ENCODE data around the gene SLC49A3.
A peak's percentile ranks its signal among the peaks of the same experiment; 100 is the strongest.
"Not testable (repeated sequence)": the region's sequence is repeated elsewhere in the genome, so short reads cannot be mapped to it uniquely, and the experiment has no call there.

Gene SLC49A3

DNA sequence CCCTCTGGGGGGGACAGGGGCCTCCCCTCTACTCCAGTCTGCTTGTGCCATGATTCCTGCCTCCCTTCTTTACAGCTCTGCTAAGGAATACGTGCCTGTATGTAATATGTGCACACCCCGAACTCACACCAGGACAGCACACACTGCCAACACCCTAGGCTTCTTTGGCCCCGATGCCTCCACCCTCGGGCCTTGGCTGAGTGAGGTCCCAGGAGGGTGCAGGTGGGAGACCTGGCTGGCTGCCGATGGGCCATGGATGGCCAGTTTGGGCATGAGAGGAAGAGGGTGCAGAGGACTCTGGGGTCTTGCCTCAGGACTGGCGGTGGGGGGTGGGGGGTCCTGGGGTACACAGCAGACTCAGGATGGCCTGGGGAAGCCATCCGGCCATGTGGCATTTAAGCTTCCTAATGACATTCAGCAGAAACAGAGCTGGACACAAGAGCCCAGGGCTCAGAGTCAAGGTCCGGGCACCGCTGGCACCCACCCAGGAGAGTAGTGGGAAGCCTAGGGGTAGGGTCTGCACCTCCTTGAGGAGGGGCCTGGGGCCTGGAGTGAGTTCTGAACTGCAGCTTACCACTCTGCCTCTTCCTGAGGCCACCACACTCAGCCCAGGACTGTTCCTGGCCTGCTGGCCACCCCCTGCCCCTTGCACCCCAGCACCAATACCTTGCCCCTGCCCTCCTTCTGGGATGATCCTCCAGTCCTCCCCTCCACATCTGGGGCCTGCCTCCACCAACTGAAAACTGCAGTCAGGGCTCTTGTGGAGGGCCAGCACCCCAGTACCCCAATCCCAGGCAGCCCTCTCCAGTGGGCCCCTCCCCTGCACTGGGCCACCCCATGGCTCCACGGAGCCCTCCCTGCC lies 14.6 kb upstream of the SLC49A3 start:
- DNase-seq (ENCODE audit: low read depth, low spot score): no peak

DNA sequence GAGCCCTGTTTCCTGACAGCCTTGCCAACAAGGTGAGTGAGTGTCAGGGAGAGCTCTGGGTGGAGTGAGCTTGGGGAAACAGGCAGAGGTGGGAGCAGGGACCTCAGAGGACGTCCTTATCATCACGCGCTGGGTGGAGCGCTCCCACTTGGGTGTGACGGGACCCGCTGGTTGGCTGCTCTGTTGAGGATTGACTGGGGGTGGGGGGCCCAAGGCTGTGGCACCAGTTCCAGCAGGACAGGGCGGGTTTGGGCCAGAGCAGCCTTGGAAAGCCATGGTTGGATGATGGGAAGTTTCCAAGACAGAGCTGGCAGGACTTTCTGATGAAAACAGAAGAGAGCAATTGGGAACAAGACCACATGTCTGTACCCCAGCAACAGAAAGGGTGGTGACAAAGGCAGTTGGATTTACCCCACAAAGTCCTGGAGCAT lies 13.7 kb upstream of the SLC49A3 start:
- no peak for DNase-seq (ENCODE audit: low read depth, low spot score)

DNA sequence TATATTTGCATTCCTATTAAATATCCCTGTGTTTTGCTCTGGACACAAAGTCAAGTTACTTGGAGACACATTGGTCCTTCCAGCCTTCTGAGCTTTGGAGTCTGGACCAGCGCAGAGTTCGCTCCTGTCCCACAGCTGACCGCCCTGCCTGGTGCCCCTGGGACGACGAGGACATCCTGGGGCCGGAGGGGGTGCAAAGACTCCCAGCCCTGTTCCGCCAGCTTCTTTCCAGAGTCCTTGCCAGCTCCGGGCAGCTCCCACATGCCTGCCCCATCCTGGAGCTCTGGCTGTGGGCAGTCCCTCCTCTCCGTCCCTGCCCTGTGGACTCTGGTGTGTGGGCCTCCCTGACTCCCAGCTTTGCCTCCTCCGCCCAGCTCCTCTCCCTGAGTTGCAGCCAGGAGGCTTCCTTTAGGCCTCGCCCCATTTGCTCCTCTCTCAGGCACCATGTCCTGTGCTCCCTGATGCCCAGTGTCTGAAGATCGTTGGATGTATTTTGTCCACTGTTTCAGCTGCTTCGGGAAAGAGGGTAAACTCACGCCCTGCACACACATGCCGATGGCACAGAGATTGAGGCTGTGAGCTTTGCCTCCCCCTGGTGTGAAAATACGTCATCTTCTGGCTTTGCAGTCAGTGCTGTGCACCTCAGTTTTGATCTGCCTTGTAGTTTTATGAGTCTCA lies 11.8 kb upstream of the SLC49A3 start:
- no peak for DNase-seq (ENCODE audit: low read depth, low spot score)

DNA sequence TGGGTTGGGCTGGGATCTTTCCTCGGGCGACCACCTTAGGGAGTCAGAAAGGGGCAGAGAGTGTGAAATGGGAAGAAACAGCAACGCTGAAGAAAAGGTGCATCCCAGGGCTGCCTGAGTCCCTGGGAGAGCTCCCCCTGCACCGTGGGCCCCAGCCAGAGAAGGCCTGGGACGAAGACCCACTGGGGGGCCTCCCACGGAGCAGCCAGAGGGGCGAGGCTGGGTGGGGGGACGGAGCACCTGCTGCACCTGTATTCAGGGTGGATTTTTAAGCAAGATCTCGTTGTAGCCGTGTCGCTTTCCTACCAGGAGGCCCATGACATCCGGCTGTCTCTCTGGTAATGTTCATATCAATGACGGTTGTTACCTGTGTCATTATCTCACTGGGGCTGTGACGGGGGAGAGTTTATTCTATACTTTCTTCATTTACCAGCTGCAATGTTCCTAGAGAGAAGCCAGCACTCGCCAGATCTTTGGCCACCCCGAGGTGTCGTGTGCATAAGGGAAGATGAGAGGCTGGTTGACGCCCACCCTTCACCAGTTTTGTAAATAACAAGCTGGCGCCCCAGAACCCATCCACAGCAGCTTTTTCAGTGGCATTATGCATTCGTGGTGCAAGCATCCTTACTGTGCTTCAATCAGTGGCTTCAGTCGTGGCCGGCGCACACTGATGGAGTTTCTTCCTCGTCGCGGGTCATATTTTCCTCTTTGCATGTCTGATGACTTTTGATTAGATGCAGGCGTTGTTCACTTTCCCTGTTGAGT lies 11.0 kb upstream of the SLC49A3 start:
- no peak for DNase-seq (ENCODE audit: low read depth, low spot score)

DNA sequence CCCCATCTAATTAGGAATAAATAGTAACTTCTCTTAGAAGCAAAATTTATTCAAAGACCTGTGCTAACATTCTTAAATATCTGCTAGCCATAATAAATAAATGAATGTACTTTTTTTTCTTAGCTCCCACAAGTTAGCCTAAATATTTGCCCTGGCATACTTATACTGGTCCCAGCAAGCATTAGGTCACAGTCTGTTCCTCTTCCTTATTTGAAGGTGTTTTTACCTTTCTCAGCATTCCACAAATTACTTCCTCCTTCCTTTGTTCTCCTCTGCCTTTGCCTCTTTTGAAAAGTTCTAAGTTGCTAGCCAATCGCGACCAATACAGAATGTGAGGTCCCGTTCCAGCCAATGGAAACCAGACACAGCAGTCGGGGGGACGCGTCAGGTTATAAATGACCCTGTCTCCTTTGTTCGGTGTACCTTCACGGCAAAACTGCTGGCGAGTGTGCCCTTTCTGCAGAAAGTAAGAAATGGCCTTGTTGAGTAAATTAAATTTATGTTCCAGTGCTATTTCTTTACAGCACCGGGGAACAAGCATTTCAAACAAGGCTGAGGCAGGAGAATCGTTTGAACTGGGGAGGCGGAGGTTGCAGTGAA lies 5.5 kb upstream of the SLC49A3 start:
- not testable (repeated sequence) for DNase-seq (ENCODE audit: low read depth, low spot score)

DNA sequence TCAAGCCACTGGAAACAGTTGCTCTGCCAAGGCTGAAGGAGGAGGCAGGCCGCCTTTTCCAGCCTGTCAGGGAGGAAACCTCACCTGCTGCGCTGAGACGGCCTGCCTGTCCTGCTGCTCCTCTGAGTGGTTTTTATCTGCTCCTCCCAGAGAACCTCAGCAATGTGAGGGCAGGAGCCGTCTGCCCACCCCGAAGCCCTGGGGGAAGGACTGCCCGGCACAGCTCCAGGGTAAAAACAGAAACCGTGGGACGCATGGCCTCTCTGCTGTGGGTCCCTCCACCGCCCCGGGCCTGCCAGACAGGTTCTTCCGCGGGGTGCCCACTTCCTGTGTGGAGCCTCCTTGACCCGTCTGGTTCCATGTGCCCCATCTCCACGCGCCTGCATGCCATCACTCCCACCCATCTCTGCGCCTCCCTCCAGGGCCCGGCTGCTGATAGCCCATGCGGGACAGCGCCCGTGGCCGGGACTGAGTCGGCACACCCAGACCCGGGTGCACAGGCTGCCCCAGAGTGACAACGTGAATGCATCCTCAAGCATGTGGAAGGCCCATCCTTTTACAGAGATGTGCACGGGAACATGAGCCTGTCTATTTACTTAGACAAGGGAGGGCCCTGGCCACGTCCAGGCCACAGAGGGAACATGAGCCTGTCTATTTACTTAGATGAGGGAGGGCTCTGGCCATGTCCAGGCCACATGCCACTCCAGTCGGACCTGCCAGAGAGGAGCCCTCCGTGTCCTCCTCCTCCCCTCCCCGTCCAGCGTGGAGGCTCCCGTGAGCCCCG lies 4.0 kb upstream of the SLC49A3 start:
- peak; percentile 73 for DNase-seq (ENCODE audit: low read depth, low spot score)

DNA sequence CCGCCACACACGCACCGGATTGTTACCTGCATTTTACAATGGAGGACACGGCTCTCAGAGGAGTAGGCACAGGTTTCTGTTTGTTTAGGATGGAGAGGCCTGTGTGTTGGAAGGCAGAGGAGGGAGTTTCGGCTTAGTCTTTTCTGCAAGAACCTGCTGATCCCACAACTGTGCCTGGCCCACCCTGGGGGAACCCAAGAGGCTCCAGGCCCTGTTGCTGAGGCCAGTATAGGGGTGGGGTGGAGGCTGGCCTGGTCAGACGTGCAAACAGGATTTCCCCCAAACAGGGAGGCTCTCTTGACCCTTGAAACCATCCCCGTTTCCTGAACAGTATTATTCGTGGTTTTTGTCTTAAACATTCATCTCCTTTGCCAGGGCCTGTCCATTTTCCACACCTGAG lies 772 bp upstream of the SLC49A3 start:
- no peak for DNase-seq (ENCODE audit: low read depth, low spot score)

DNA sequence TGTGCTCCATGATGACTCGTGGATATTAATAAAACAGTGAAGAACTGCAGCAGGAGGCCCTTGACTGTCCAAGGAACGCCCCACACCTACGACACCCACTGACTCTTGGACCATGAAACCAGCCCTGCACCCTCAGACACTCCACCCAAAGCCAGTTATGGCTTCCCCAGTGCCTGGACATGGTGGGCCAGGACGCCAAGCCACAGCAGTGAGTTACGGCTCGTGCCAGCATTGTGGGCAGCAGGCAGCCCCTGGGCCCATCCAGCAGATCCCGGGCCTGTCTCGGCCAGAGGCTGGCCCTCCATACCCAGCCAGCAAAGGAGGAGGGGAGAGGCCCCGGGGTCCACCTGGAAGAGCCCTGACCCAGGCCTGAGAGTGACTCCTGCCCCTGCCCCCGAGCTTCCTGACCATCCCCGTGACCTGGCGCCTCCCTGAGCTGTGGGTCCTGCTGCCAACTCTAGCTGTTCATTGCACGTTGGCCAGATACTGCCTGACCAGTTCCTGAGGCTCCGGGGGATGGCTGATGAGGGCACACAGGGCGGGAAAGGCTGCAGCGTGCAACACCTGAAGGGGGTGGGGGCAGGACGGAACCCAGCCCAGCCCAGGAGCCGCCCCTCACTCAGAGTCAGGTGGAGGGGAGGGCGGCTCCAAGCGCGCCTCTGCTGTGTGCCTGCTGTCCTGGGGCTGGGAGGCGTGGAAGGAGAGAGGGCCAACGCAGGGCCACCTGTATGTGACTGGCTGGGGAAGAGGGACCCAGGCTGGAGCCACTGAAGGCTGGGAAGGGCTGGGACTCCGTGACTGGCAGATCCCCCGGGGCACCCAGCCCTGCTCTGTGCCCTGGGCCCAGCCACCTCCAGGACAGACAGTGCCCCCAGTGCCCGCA lies 739 bp downstream of the SLC49A3 start:
- peak; percentile 68 for DNase-seq (ENCODE audit: low read depth, low spot score)

DNA sequence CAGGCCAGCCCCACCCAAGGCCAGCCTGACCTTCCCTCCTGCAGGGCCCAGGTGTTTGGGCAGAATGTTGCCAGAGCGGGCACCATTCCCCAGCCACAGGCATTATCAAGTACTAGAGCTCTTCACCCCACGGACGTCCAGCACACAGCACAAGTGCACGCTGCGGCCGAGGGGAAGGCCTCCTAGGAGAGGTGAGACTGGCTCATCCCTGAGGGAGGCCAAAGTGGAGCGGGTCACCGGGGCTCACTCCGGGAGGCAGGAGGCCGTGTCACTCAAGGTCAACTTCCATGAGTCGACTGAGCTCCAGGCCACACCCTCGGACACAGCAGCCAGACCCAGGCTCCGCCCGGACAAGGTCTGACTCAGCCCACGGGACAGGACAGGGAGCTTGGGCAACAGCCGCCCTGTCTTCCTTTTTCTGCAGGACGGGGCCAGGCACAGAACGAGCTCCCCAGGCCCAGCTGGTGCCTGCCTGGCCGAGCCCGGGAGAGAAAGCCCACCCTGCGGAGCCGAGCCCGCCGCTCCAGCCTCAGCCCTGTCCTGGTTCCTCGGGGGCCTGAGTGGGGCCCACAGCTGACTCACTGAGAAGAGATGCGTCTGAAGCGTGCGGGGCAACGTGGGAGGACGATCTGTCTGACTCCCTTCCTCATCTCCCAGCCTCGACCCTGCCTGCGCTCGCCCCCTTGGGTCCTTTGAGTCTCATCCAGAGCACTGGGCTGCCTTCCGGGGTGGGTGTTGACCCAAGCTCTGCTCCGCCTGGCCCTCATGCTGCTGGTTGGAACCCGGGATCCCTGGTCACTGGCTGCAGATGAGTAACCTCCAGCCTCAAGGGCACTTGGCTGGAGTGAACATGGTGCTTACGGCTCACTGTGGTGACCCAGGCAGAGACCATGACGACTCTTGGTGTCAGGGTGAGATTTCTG lies 1.6 kb downstream of the SLC49A3 start:
- DNase-seq (ENCODE audit: low read depth, low spot score): peak; percentile 71

DNA sequence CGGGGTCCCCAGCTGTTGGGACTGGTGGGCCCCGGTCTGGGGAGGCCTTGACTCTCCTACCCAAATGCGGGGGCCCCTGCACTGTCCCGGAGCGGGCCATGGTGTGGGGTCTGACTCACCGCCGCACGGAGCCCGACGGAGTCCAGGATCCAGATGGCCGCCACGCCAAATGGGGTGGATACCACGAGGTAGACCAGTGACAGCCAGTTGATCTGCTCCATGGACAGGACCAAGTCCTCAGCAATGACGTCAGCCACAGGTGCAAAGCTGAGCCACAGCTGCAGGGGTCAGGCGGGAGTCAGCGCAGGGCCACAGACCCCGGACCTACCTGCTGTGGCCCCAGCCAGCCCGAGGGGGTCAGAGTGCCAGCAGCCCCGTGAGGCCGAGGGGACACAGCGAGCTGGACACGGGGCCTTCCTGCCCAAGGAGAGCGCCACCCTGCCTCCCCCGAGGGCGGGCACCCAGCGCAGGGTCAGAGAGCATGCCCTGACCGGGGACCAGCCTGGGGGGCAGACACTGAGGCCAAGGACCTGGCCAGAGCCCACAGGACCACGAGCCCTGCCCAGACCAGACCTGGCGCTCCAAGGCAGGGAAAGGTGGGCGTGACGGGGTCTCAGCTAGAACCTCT lies 2.4 kb downstream of the SLC49A3 start:
- DNase-seq (ENCODE audit: low read depth, low spot score): no peak

DNA sequence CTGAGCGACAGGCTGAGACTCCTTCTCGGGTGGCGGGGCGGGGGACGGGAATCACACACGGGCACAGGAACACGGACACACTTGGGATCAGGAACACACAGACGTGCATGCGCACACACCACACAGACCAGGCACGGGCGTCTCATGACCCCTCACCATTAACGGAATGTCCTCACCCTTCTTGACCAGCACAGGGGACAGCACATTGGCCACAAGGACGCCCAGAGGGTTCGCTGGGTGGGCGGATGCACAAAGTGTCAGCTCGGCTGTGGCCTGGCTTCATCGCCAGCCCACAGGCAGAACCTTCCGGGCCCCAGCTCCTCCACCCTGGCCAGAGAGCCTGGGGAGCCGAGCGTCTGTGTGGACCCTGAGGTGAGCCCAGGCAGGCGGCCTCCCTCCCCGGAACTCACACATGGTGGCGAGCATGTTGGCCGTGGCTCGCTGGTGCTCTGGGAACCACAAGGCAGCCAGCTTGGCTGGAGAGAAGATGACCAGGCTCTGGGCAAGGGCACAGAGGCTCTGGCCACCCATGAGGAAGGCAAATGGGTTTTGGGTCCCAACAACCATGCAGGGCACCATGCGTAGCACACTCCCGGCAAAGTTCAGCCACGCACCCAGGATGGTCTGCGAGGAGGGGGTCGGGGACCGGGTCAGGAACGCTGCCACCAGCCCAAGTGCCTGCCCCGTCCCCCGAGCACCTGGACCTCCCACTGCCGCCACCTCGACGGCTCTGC lies 3.1 kb downstream of the SLC49A3 start:
- DNase-seq (ENCODE audit: low read depth, low spot score): no peak

DNA sequence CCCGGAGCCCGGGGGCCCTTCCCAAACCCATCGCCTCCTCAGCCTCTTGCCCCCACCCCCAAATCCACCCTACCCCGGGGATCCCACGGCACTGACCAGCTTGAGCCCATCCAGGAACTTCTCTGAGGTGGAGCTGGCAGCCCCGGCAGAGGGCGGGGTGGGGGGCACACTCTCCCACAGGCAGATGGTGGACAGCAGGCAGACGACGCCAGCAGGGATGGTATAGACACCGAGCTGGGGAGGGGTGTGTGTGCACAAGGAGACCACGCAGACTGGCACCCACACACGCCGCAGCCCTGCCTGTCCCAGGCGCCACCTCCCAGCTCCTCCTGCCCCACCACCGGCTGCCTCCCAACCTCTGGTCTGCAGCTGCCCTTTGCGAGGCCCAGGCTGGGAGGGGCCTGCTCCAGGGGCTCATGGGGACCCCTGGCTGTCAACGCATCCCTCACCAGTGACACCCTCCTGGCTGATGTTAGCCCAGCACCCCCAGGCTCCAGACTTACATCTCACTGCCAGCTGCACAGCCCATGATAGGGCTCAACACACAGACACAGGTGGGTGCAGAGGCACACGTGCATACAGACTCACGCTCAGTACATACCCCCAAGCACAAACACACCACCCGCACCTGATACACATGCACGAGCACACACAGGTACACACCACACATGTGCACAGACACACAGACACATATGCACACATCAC lies 4.2 kb downstream of the SLC49A3 start:
- DNase-seq (ENCODE audit: low read depth, low spot score): no peak

DNA sequence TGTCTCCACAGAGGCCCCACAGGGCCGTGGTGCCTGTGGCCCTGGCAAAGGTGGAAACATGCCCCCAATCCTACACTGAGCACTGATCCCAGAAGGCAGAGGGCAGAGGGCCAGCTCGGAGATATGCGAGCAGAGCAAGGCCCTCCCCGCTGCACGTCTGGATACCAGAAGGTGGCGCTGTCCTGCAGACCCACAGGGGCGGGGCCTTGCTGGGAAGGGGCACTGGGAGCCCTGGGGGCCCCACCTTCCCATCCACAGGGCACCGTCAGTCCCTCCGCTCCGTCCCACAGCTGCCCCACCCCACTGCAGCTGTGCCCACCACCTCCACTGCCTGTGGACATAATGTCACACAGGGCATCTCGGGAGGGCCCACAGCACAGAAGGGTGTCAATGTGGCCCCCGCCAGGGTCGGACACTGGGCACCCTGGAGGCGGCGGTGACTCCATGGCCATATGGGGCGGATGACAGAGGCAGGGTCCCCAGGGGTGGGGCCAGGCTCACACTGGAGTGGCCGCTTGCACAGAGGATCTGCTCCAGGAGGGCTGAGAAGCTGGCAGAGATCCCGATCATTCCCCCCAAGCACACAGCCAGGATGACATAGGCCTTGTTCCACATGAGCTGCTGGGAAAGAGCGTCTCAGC lies 4.8 kb downstream of the SLC49A3 start:
- DNase-seq (ENCODE audit: low read depth, low spot score): peak; percentile 87

DNA sequence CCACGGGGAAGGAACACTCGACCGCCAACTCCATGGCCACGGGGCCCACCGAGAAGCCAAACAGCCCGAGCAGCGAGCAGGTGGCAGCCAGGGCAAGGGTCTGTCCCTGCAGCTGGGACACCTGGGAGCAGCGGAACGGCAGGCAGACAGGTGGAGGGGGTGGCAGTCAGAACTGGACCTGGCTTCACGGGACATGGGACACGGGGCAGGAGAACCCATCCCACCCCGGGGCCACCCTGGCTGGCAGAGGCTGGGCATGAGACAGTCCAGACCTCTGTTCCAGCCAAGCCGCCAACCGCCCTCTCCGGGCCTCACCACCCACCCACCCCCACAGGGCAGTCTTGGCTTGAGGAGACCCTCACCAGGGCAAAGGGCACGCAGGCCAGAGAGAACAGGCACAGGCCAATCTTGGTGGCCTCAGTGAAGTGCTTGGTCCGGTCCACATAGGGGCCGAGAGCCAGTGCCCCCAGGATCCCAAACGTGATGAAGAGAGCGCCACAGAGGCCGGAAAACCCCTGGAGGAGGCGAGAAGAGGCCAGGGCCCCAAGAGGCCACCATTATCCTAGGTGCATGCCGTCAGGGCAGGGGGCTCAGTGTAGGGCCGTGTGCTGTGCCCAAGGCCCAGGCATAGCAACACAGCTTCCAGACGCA lies 5.6 kb downstream of the SLC49A3 start:
- DNase-seq (ENCODE audit: low read depth, low spot score): no peak

DNA sequence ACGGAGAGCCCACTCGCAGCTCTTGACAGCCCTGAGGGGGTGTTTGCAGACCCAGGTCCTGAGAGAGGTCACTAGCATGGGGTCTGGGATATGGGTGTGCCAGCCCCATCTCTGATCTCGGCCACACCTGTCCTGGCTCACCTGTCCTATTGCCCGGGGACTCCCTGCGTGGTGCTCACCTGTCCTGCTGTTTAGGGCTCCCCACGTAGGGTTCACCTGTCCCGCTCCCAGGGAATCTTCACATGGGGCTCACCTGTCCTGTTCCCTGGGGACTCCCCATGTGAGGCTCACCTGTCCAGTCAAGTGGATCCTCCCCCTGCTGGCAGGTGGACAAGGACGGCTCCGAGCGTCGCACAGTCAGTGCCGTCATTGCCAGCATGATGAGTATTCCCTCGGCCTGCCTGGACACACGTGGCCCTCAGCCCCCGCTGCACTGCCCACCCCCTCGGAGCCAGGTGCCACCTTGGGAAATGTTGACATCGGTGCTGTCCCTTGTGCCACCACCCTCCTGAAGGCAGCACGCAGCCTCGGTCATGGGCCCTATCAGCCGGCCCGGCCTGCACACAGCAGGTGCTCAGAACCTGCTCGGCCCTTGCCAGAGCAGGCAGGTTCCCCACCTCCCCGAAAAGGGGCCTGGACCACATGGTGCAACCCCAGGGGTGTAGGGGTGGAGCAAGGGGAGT lies 6.3 kb downstream of the SLC49A3 start:
- DNase-seq (ENCODE audit: low read depth, low spot score): no peak
